Measurements from ENCODE around the gene ZC3H18. TPM values are rescaled to one million over a fixed set of nuclear protein-coding genes. Genes with fewer than 3 reads are reported as not detected.

Gene ZC3H18
- polyA plus RNA-seq, 1 donor from 2014 or later = 12.8 TPM

GRCh38 chr16:88651276-88651988 lies 81.2 kb downstream of the ZC3H18 start:
- H3K9me3 ChIP-seq (ENCODE audit: low read length) = no peaks in the 10 kb centered on the region
- H3F3A ChIP-seq (ENCODE audit: insufficient read depth, low read length, poor library complexity, severe bottlenecking) = no peaks in the 10 kb centered on the region
- no peaks in the 10 kb centered on the region for H3K9me2 ChIP-seq (ENCODE audit: insufficient read depth, low read length)
- no peak for TF ChIP-seq CTCF (IDR thresholded peaks at IDR 0.05; ENCODE audit: poor library complexity, severe bottlenecking)
- no peak for TF ChIP-seq REST (IDR thresholded peaks at IDR 0.05; ENCODE audit: borderline replicate concordance)
- TF ChIP-seq SMC3 (conservative IDR thresholded peaks at IDR 0.05; ENCODE audit: poor library complexity) = no peak
- TF ChIP-seq EZH2 (IDR thresholded peaks at IDR 0.05; ENCODE audit: borderline replicate concordance, insufficient read depth, low read length, poor library complexity, severe bottlenecking) = no peak
- TF ChIP-seq EP300 (conservative IDR thresholded peaks at IDR 0.05; ENCODE audit: poor library complexity, severe bottlenecking) = no peak
- no peak for TF ChIP-seq MXI1 (conservative IDR thresholded peaks at IDR 0.05; ENCODE audit: poor library complexity, severe bottlenecking)
- H3K4me2 ChIP-seq (ENCODE audit: low read length) = no peak overlapping the region
- no peaks in the 10 kb centered on the region for H3K79me2 ChIP-seq (replicated peaks; ENCODE audit: insufficient read depth, low read length)
- no peak overlapping the region for H2AFZ ChIP-seq (ENCODE audit: low read depth, low read length)
- no peaks in the 10 kb centered on the region for H3K27me3 ChIP-seq (ENCODE audit: insufficient read depth, low read depth, low read length)
- no peaks in the 10 kb centered on the region for H4K20me1 ChIP-seq (ENCODE audit: insufficient read depth)
- no peak overlapping the region for H3K27ac ChIP-seq (ENCODE audit: low read length)
- no peak overlapping the region for H3K4me3 ChIP-seq (ENCODE audit: low read length)
- H3K9ac ChIP-seq (ENCODE audit: low read length) = no peak overlapping the region
- no peaks in the 10 kb centered on the region for H3K36me3 ChIP-seq (ENCODE audit: insufficient read depth, low read length)

GRCh38 chr16:88651989-88652761 lies 82.0 kb downstream of the ZC3H18 start:
- H3K4me2 ChIP-seq (ENCODE audit: low read length) = no peak overlapping the region
- H3K9ac ChIP-seq (ENCODE audit: low read length) = no peak overlapping the region
- H4K20me1 ChIP-seq (ENCODE audit: insufficient read depth) = no peaks in the 10 kb centered on the region
- H3K36me3 ChIP-seq (ENCODE audit: insufficient read depth, low read length) = no peaks in the 10 kb centered on the region
- no peak overlapping the region for H2AFZ ChIP-seq (ENCODE audit: low read depth, low read length)
- no peaks in the 10 kb centered on the region for H3F3A ChIP-seq (ENCODE audit: insufficient read depth, low read length, poor library complexity, severe bottlenecking)
- TF ChIP-seq REST (IDR thresholded peaks at IDR 0.05; ENCODE audit: borderline replicate concordance) (no peak), POLR2AphosphoS5 (IDR thresholded peaks at IDR 0.05) (no peak), MXI1 (conservative IDR thresholded peaks at IDR 0.05; ENCODE audit: poor library complexity, severe bottlenecking) (no peak), SMC3 (conservative IDR thresholded peaks at IDR 0.05; ENCODE audit: poor library complexity) (no peak), EZH2 (IDR thresholded peaks at IDR 0.05; ENCODE audit: borderline replicate concordance, insufficient read depth, low read length, poor library complexity, severe bottlenecking) (no peak), TAF1 (IDR thresholded peaks at IDR 0.05; ENCODE audit: low read depth) (no peak), RAD21 (conservative IDR thresholded peaks at IDR 0.05) (no peak), CTCF (IDR thresholded peaks at IDR 0.05; ENCODE audit: poor library complexity, severe bottlenecking) (no peak), EP300 (conservative IDR thresholded peaks at IDR 0.05; ENCODE audit: poor library complexity, severe bottlenecking) (no peak)
- H3K9me3 ChIP-seq (ENCODE audit: low read length) = no peaks in the 10 kb centered on the region
- no peak overlapping the region for H3K4me3 ChIP-seq (ENCODE audit: low read length)
- no peak overlapping the region for H3K27ac ChIP-seq (ENCODE audit: low read length)
- no peaks in the 10 kb centered on the region for H3K79me2 ChIP-seq (replicated peaks; ENCODE audit: insufficient read depth, low read length)
- H3K27me3 ChIP-seq (ENCODE audit: insufficient read depth, low read depth, low read length) = no peaks in the 10 kb centered on the region
- no peaks in the 10 kb centered on the region for H3K9me2 ChIP-seq (ENCODE audit: insufficient read depth, low read length)
